GM20000 (cell line): Measurements from ENCODE around the gene TBX19.

Experiments
- DNase-seq: peaks from one replicate; pipeline ENCODE4 v3.0.0; 2012; ENCODE audit warnings: low spot score
- TF ChIP-seq, protein P1 (sequence below): IDR thresholded peaks from 2 replicates; pipeline ENCODE4 v1.5.1; 2012; ENCODE audit warnings: mild to moderate bottlenecking, control low read depth; ENCODE audit errors: extremely low read depth, missing control alignments

The TBX19 gene

DNA sequence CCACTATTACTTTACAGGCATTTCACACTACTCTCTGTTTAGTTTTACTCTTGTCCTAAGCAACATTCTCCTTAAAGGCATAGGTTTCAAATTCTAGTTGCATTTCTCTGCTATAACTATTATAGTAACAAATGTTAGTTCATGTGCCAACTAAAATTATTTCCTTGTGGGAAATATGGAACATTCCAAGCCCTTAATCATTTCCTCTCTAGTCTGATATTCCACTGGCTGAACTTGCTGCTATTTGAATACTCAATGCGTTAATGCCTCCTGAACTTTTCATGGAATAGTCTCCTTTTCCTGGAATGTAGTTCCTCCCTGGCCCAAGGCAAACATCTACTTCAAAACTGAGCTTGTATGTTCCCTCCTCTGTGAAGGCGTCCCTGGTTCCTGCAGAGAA lies 19.3 kb upstream of the TBX19 start:
- DNase-seq, result no peak
- TF ChIP-seq, protein P1, sequence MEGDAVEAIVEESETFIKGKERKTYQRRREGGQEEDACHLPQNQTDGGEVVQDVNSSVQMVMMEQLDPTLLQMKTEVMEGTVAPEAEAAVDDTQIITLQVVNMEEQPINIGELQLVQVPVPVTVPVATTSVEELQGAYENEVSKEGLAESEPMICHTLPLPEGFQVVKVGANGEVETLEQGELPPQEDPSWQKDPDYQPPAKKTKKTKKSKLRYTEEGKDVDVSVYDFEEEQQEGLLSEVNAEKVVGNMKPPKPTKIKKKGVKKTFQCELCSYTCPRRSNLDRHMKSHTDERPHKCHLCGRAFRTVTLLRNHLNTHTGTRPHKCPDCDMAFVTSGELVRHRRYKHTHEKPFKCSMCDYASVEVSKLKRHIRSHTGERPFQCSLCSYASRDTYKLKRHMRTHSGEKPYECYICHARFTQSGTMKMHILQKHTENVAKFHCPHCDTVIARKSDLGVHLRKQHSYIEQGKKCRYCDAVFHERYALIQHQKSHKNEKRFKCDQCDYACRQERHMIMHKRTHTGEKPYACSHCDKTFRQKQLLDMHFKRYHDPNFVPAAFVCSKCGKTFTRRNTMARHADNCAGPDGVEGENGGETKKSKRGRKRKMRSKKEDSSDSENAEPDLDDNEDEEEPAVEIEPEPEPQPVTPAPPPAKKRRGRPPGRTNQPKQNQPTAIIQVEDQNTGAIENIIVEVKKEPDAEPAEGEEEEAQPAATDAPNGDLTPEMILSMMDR, result no peak

DNA sequence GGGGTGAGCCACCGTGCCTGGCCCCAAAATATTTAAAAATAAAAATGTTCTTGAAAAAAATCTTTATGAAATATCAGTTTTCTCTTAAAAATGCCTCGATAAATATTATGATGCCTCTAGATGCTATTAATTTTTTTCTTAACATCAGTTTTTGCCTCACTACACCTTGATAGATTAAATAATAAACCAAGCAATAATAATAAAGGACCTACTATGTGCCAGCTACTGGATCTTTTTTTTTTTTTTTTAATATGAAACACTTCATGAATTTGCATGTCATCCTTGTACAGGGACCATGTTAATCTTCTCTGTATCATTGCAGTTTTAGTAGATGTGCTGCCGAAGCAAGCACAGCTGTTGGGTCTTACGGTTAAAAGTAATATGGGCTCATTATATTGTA lies 17.5 kb upstream of the TBX19 start:
- no peak for DNase-seq
- TF ChIP-seq, protein P1, result no peak

DNA sequence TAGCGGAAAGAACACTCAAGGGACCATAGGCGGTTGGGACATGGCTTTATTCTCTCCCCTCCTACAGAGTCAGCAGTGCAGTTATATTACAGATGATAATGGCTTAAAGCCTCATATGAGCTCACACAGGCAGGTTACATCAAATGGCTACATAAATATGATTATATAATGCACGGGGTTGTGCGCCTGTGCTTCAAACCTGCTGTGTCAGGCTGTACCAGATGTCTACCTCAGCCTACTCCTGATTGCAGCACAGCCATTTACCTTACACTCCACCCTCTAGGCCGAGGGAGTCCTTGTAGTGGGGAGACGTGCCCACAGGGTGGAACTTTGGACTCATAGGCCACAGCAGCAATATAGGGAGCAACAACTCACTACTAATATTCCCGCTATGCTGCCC lies 16.4 kb upstream of the TBX19 start:
- TF ChIP-seq, protein P1, result no peak
- no peak for DNase-seq

DNA sequence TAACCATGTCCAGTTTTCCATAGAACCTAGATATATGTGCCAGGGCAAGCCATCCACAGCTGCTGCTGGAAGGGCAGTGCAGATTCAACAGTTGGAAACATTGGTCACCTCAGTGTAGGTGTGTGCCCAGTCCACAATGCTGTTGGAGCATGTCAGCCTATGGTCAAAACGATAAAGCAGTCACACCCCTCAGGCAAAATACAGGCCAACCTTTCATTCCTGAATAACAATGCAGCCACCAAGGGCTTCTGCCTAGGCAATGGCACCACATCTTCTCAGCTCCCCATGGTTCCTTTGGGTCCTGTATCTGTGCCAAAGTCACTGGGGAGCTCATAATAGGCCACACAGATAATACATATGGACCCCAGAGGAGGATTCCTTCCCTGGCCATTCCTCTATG lies 15.1 kb upstream of the TBX19 start:
- DNase-seq, result no peak
- TF ChIP-seq, protein P1, result no peak

DNA sequence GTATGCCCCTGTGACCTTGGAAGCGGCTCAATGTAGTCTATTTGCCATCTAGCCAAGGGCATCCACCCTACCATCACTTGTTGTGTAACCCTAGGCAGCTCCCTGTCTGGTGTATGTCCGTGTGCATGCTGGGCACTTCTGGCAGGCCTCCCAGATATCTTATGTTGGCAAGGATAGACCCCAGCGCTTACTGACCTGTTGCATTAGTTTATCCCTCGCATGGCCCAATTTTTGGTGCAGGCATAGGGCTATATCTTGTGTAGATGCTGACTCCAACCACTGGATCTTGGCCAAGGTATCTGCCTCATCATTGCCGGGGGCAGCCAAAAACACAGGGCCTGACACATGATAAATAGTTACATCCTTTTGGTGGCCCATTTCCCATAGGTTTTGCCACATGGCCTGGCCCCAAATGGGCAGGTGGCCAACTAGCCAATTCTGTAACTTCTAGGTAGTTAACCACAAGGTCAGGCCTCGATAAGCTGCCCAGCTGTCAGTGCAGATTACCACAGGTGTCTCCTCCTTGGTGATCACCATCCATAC lies 14.0 kb upstream of the TBX19 start:
- DNase-seq, result no peak
- TF ChIP-seq, protein P1, result no peak

DNA sequence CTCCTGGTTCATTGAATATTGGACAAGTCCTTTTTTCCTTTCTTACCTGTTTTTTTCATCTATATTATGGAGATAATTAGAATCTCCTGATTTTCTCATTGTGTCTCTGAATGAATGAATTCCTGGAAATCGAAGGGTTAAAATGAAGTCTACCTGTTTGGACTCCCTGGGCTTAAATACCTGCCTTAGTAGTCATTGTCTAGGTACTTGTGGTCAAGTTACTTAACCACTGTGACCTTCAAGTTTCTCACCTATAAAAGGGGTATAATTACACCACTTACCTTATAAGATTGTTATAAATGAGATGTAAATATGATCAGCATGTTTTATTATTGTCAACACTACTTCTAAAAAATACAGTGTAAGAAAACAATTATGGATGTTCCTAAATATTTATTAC lies 9.0 kb upstream of the TBX19 start:
- DNase-seq, result no peak
- TF ChIP-seq, protein P1, result no peak

DNA sequence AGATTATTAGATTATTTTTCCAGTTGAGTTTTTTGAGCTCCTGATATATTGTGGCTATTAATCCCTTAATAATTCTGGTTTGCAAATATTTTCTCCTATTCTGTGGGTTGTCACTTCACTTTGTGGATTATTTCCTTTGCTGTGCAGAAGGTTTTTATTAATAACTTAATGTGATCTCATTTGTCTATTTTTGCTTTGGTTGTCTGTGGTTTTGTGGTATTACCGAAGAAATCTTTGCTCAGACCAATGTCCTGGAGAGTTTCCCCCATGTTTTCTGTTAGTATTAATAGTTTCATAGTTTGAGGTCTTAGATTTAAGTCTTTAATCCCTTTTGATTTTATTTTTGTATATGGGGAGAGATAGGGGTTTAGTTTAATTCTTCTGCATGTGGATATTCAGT lies 7.1 kb upstream of the TBX19 start:
- no peak for DNase-seq
- TF ChIP-seq, protein P1, result no peak
